Heart left ventricle (tissue), 16 donors: ENCODE measurements around the gene CELF4. TPM values are rescaled to one million over a fixed set of nuclear protein-coding genes. Genes with fewer than 3 reads are reported as not detected.

Experiments
- ATAC-seq, 4 donors: fragments of 200-7000 bp; cut with Tn5 transposase; one replicate each; pipeline ENCODE4 v1.9.1; 2020 to 2022; ENCODE audit warnings: moderate library complexity in 4 of 4, mild to moderate bottlenecking in 3 of 4, moderate number of reproducible peaks in 1 of 4
- DNase-seq, 5 donors: peaks; one replicate each; pipeline ENCODE4 v3.0.0-alpha.2; 2020
- H3K27ac ChIP-seq, 12 donors: fragments of 200-600 bp; sonication (generic) in 4 of 12; one replicate each; pipeline versions ENCODE4 v1.5.0 to v1.8.0; 2016 to 2022; ENCODE audit warnings: mild to moderate bottlenecking in 2 of 12
- H3K27me3 ChIP-seq, 9 donors: fragments of 200-600 bp; sonication (generic) in 2 of 9; one replicate each; pipeline versions ENCODE4 v1.5.1 to v1.8.0; 2016 to 2022; ENCODE audit warnings: mild to moderate bottlenecking in 3 of 9
- H3K36me3 ChIP-seq, 9 donors: fragments of 200-600 bp; sonication (generic) in 2 of 9; one replicate each; pipeline versions ENCODE4 v1.5.0 to v1.8.0; 2018 to 2022; ENCODE audit warnings: mild to moderate bottlenecking in 2 of 9
- H3K4me1 ChIP-seq, 12 donors: fragments of 200-600 bp; sonication (generic) in 4 of 12; one replicate each; pipeline versions ENCODE4 v1.5.0 to v1.8.0; 2016 to 2022; ENCODE audit warnings: mild to moderate bottlenecking in 3 of 12
- H3K4me3 ChIP-seq, 12 donors: fragments of 200-600 bp; sonication (generic) in 4 of 12; one replicate each; pipeline versions ENCODE4 v1.5.0 to v1.8.0; 2017 to 2022; ENCODE audit warnings: mild to moderate bottlenecking in 9 of 12, moderate library complexity in 4 of 12
- H3K9me3 ChIP-seq, 12 donors: fragments of 200-600 bp; sonication (generic) in 4 of 12; one replicate each; pipeline versions ENCODE4 v1.5.0 to v1.8.0; 2016 to 2022; ENCODE audit warnings: mild to moderate bottlenecking in 1 of 12
- CTCF ChIP-seq, 12 donors: fragments of 200-600 bp; sonication (generic) in 4 of 12; IDR thresholded peaks; one replicate each; pipeline versions ENCODE4 v1.5.0 to v1.8.0; 2018 to 2022; ENCODE audit warnings: antibody characterized with exemption in 12 of 12, mild to moderate bottlenecking in 5 of 12
- POLR2A ChIP-seq, 2 donors: fragments of 450-650 bp; IDR thresholded peaks; one replicate each; pipeline ENCODE4 v1.6.1; 2017; ENCODE audit warnings: antibody characterized with exemption in 2 of 2, mild to moderate bottlenecking in 2 of 2, moderate library complexity in 2 of 2
- WGBS, 4 donors: extraction: QIAGEN DNeasy Blood & Tissue Kit in 2 of 4; methylation state at CpG; one replicate each; pipeline versions ENCODE4 v1.1.5 to v1.1.7; 2013 to 2018; 5-methylcytosine and 5-hydroxymethylcytosine counted together
- intact Hi-C, 10 donors: fragments of 100-400 bp; cut with DNase I; formaldehyde crosslinking; loops; one replicate each; pipeline versions ENCODE4 v1.11.1 to v1.14.2; 2022
- polyA plus RNA-seq, 2 donors: library from polyadenylated mRNA; stranded (reverse); fragments of 200-250 nt; gene quantifications; one replicate each; pipeline ENCODE4 v1.2.3, GENCODE V29; 2013
- total RNA-seq, 9 donors: library from RNA; depleted of rRNA in 2 of 9; stranded (reverse); fragments of >200 nt in 2 of 9; fragmentation: NEBNext Ultra II Directional in 3 of 9; extraction: Animal tissue kit (Norgen Biotek cat#: 25700) in 3 of 9; gene quantifications; one replicate each; pipeline versions ENCODE4 v1.1.0 to v1.2.4, GENCODE V29; 2016 to 2023
- donor health status: ischemic (EF 13 %, LVEDD 7.1; RV severe dilation, severe dysfunction).
- donor health status: healthy with polysubstance abuse.
- donor health status: DM: no; HTN: yes; CAD: no.
- donor health status: DM: no; HTN: no; CAD: no.
- donor health status: ischemic (EF 25% LVEDD 6.9; RV normal size, moderate dysfunction).
- donor health status: ischemic (EF 25% LVEDD 5.7; RV mildly dilated, moderate dysfunction).
- donor health status: healthy.
- donor health status: DM: yes; HTN: yes; CAD: no.
- donor health status: ischemic (EF 35%, LVEDD 5.7; RV mildly dilated, moderate dysfunction).
- donor health status: nonischemic (EF 11% LVEDD 7.7; RV severe dilation, severe dysfunction).
- donor health status: DM: yes; HTN: yes; CAD: no.
- donor health status: PGD.
- donor health status: ischemic (EF 29% LVEDD 5.4; RV normal size, mild dysfunction).
- donor health status: nonischemic (EF 23%, LVEDD 6.1; RV moderate dilation, normal function).

The CELF4 gene
- total and polyA plus RNA-seq, 11 donors = 0.11 to 0.67 (median 0.40) TPM; not detected in 3

- H3K4me1 ChIP-seq = no peaks in the 10 kb centered on the region
- no peak for ATAC-seq
- peaks cover 0 to 34% (median 5%) of the 10 kb centered on the region in 9 donors for H3K27me3 ChIP-seq
- H3K36me3 ChIP-seq = no peaks in the 10 kb centered on the region
- no peak overlapping the region for H3K27ac ChIP-seq
- no peak overlapping the region for H3K4me3 ChIP-seq
- H3K9me3 ChIP-seq = no peaks in the 10 kb centered on the region
- intact Hi-C loops = no loop called here
- TF ChIP-seq CTCF (IDR thresholded peaks at IDR 0.05) (no peak), POLR2A (IDR thresholded peaks at IDR 0.05) (no peak)
- WGBS, 4 donors = 61 to 67% (median 62%) methylated on average over 11 of the region's 11 CpGs
- no peak for DNase-seq
Measured at GRCh38 chr18:37280701-37281393, 284.8 kb downstream of the CELF4 start.

GRCh38 chr18:37277804-37278203 lies 287.8 kb downstream of the CELF4 start:
- Histone ChIP-seq H3K4me3 (no peak overlapping the region), H3K9me3 (no peaks in the 10 kb centered on the region), H3K27me3 (peaks cover 0 to 59% (median 25%) of the 10 kb centered on the region in 9 donors), H3K27ac (no peak overlapping the region), H3K36me3 (no peaks in the 10 kb centered on the region), H3K4me1 (peaks cover 0 to 6% (median 0%) of the 10 kb centered on the region in 12 donors)
- no peak for ATAC-seq
- intact Hi-C loops = no loop called here
- 58 to 67% (median 63%) methylated on average over 10 of the region's 10 CpGs for WGBS, 4 donors
- TF ChIP-seq POLR2A (IDR thresholded peaks at IDR 0.05) = no peak
- no peak for TF ChIP-seq CTCF (IDR thresholded peaks at IDR 0.05)
- no peak for DNase-seq

DNA sequence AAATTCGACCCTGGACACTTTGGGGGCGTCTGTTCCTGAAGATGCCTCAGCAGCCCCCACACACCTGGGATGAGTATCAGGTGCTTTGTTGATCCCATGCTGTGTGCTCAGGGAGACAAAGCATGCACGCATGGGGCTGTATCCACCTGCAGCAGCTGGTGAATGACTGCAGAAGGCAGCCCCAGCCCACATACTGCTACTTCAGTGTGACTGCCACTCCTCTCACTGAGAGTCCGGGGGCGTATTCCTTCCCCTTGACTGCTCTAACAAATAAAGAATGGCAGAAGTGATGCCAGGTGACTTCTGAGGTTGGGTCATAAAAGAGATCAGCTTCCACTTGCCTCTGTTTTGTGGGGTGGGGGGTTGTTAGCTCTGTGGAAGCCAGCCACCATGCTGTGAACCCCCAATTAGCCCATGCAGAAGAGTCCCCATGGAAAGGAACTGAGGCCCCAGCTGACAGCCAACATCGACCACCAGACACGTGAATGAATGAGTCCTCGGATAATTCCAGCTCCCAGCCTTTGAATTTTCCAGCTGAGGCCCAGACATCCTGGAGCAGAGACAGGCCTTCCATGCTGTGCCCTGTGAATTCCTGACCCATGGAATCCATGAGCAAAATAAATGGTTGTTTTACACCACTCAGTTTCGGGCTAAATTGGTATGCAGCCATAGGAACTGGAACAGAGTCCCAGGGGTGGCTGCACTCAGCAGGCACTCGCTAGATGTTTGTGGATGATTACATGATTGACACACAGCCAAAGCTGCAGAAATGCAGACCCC lies 289.3 kb downstream of the CELF4 start:
- Histone ChIP-seq H3K9me3 (no peaks in the 10 kb centered on the region), H3K36me3 (no peaks in the 10 kb centered on the region), H3K4me1 (peaks cover 0 to 6% (median 0%) of the 10 kb centered on the region in 12 donors), H3K27me3 (peaks cover 0 to 64% (median 25%) of the 10 kb centered on the region in 9 donors), H3K27ac (no peak overlapping the region), H3K4me3 (no peak overlapping the region)
- ATAC-seq (no peak), DNase-seq (no peak)
- intact Hi-C loops = no loop called here
- TF ChIP-seq CTCF (IDR thresholded peaks at IDR 0.05) = no peak
- no peak for TF ChIP-seq POLR2A (IDR thresholded peaks at IDR 0.05)
- WGBS, 4 donors = 70 to 87% (median 80%) methylated on average over 7 to 10 of the region's 10 CpGs

- DNase-seq (no peak), ATAC-seq (no peak)
- intact Hi-C loops = no loop called here
- Histone ChIP-seq H3K4me3 (no peak overlapping the region), H3K9me3 (no peaks in the 10 kb centered on the region), H3K4me1 (peaks cover 0 to 6% (median 0%) of the 10 kb centered on the region in 12 donors), H3K27ac (no peak overlapping the region), H3K36me3 (no peaks in the 10 kb centered on the region), H3K27me3 (peaks cover 0 to 64% (median 25%) of the 10 kb centered on the region in 9 donors)
- 13 to 14% (median 13%) methylated on average over 27 to 32 of the region's 32 CpGs for WGBS, 4 donors
- TF ChIP-seq CTCF (IDR thresholded peaks at IDR 0.05) (no peak), POLR2A (IDR thresholded peaks at IDR 0.05) (no peak)
Measured at GRCh38 chr18:37275237-37275741, 290.3 kb downstream of the CELF4 start.
